ENCODE data around the gene DLL1.

DLL1 gene

DNA sequence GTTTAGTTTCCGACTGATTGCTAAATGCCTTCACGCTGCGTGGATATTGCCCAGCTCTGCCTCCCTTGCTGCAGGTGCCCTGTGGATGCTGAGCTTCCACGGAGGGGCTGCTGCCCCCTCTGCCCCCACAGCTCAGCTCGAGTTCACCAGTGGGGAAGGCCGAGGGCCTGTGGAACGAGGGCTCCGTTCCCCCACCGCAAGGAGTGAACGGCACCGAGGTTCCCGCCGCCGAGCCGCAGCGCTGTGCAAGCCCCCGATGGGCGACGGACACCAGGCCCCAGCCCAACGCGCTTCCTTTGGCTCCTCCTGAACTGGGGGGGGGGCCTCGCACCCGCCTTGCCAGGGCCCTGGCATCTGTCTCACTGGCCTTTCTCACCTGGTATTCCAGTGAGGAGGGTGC, 17.7 kb downstream of the DLL1 start:
- Histone ChIP-seq H3K9me3 (ENCODE audit: control insufficient read depth, low read length) (no peaks in the 10 kb centered on the region), H3K36me3 (ENCODE audit: control insufficient read depth, insufficient read depth, low read length) (no peaks in the 10 kb centered on the region), H3K4me1 (ENCODE audit: control insufficient read depth, insufficient read depth, low read length, poor library complexity, severe bottlenecking) (peaks cover 8% of the 10 kb centered on the region), H3K27ac (ENCODE audit: low read depth, low read length, severe bottlenecking) (no peak overlapping the region), H3K4me3 (ENCODE audit: extremely low read depth, insufficient read depth, low read length, poor library complexity, severe bottlenecking) (no peak overlapping the region)
- 90 to 95% methylated on average over 20 to 23 of the region's 23 CpGs for WGBS, 2 experiments (ENCODE audit: insufficient coverage in 2 of 2)

DNA sequence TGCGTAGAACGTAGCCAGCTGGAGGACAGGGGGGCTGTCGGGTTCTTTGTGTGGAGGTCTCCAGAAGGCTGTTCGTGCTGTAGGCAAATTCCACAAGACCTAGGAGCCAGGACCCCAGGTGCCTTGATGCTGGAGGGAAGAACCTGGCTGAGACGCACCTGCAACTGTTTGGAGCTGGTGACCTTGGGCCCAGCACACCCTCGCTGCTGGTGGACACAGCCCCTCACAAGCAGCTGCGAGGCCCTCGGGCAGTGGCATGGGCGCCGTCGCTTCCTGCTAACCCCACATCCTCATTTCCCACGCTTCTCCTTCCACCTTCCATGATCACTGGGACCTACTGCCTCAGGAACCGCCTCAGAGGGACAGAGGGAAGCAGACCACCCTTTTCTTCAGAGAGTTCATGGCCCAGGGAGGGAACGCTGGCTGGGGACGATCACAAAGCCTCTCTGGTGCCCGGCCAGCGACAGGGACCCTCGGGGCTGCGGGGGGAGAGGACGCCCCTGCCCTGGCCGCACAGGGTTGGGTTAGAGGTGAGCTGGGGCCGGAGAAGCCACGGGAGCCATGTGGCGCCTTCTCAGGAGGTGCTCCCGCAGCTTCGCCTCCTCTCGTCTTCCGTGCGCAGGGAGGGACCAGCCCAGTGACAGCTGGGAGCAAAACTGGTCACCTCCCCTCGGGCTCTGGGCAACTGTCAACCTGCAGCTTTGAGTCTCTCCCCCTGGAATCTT, 18.4 kb downstream of the DLL1 start:
- 83 to 87% methylated on average over 18 to 30 of the region's 30 CpGs for WGBS, 2 experiments (ENCODE audit: insufficient coverage in 2 of 2)
- Histone ChIP-seq H3K9me3 (ENCODE audit: control insufficient read depth, low read length) (no peaks in the 10 kb centered on the region), H3K27ac (ENCODE audit: low read depth, low read length, severe bottlenecking) (no peak overlapping the region), H3K4me3 (ENCODE audit: extremely low read depth, insufficient read depth, low read length, poor library complexity, severe bottlenecking) (no peak overlapping the region), H3K4me1 (ENCODE audit: control insufficient read depth, insufficient read depth, low read length, poor library complexity, severe bottlenecking) (peaks cover 8% of the 10 kb centered on the region), H3K36me3 (ENCODE audit: control insufficient read depth, insufficient read depth, low read length) (no peaks in the 10 kb centered on the region)

DNA sequence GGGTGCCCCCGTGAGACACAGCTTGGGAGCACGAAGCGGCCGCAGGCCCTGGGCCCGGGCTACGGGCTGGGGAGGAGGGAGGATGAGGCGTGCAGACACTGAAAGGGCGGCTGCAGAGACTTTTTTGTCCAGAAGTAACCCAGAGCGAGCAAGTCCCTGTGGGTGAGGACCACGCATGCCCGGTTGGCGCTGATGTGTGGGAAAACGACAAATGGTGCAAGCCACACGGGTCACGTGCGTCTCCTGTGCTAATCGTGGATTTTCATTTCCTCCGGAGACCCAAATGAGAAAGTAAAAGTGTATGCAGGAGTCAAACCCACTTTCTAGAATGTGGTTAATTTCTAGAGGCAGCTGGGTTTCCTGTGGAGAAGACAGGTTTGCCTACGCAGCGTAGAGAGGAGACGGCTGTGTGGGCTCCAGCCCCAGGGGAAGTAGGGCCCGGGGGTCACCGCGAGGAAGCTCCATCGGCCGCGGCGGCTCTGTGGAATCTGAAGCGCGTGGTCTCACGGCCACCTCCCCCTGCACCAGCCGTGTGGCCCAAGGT, 19.0 kb downstream of the DLL1 start:
- no peaks in the 10 kb centered on the region for H3K36me3 ChIP-seq (ENCODE audit: control insufficient read depth, insufficient read depth, low read length)
- 93 to 96% methylated on average over 30 to 31 of the region's 32 CpGs for WGBS, 2 experiments (ENCODE audit: insufficient coverage in 2 of 2)
- peaks cover 8% of the 10 kb centered on the region for H3K4me1 ChIP-seq (ENCODE audit: control insufficient read depth, insufficient read depth, low read length, poor library complexity, severe bottlenecking)

DNA sequence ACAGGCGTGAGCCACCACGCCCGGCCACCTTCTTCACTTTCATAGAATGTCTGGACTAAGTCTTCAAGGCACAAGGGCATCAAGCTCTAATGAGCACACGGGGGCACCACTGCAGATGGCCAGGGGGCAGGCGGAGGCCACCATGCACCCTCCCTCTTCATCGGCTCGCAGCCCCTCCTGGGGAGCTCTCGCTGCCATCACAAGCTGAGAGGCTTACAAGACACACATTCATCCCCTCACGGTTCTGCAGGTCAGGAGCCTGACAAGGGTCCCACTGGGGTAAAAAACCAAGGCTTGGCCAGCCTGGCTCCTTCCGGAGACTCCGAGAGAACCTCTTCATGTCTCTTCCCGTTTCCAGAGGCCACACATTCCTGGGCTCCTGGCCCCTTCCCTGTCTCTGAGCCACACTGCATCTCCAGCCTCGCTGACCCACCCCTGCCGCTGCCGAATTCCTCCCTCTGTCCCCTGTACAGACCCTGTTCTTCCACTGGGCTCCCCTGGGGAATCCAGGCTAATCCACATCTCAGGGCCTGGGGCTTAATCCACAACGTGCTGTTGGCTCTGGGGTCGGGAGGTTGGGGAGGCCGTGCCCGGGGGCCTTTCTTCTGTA, 19.8 kb downstream of the DLL1 start:
- Histone ChIP-seq H3K27ac (ENCODE audit: low read depth, low read length, severe bottlenecking) (no peak overlapping the region), H3K9me3 (ENCODE audit: control insufficient read depth, low read length) (no peaks in the 10 kb centered on the region), H3K4me3 (ENCODE audit: extremely low read depth, insufficient read depth, low read length, poor library complexity, severe bottlenecking) (no peak overlapping the region), H3K4me1 (ENCODE audit: control insufficient read depth, insufficient read depth, low read length, poor library complexity, severe bottlenecking) (peaks cover 8% of the 10 kb centered on the region), H3K36me3 (ENCODE audit: control insufficient read depth, insufficient read depth, low read length) (no peaks in the 10 kb centered on the region)
- 92% methylated on average over 12 to 15 of the region's 19 CpGs for WGBS, 2 experiments (ENCODE audit: insufficient coverage in 2 of 2)

More for the DNA sequence above, 19.0 kb downstream of the DLL1 start:
- H3K27ac ChIP-seq (ENCODE audit: low read depth, low read length, severe bottlenecking): no peak overlapping the region
- no peak overlapping the region for H3K4me3 ChIP-seq (ENCODE audit: extremely low read depth, insufficient read depth, low read length, poor library complexity, severe bottlenecking)
- H3K9me3 ChIP-seq (ENCODE audit: control insufficient read depth, low read length): no peaks in the 10 kb centered on the region

DNA sequence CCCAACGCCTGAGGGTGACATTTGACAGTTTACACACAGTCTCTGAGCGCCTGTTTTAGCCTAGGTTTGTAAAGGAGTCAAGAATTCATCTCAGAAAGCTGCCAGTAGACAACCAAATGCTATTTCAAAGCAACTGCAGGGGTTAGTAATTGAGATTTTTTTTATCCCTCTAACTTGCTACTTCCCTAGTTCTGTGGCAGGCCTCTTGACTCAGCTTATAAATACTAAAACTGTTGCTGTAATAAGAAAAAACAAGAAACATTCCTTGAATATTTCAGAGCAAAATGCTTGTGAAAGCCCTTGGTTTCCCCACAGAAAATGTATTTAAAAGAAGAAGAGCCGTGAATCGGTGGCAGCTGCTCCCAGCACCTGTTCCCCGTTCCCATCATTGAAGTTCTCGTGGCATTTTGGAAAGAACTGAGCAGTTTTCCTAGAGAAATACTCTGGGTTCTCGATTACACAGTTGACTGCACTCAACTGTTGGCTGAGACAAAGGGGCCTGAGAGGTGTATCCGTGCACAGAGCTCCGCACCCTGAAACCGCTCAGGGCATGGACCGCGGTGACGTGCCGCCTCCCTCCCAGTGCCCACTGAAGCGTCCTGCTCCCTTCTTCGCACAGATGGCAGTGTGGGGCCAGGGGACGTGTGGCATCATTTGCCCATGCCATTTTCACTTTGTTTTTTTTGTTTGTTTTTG, 20.9 kb downstream of the DLL1 start:
- no peak overlapping the region for H3K27ac ChIP-seq (ENCODE audit: low read depth, low read length, severe bottlenecking)

DNA sequence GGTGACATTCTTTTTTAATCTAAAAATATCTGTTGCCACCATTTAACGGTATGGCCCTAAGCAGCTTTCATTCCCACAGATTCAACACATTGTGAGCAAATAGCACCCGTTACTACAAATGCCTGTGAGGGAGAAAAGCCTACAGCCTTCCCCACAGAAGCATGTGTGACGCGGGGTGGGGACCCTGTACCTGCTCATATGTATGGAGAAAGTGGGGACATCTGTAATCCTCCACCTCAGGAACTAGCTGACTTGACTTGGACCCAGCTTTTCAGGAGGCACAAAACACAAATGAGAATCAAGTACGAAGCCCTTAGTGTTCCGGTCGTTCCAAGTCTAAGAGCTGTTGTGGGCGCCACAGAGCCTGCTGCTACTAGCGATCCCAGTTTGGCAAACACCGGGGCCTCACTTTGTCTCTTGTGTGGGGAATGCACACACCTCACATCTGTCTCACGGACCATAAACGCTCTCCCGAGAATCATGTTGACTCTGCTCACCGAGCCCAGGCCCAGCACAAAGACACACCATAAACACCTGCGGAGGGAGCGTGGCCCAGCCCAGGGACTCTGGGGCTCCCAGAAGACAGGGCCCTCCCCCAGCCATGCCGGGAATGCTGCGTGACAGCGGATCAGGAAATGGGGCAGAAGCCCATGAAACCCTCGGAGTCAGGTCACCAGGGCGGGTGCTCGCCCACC, 21.6 kb downstream of the DLL1 start:
- peaks cover 8% of the 10 kb centered on the region for H3K4me1 ChIP-seq (ENCODE audit: control insufficient read depth, insufficient read depth, low read length, poor library complexity, severe bottlenecking)
- 69 to 75% methylated on average over 16 to 17 of the region's 22 CpGs for WGBS, 2 experiments (ENCODE audit: insufficient coverage in 2 of 2)
- no peaks in the 10 kb centered on the region for H3K36me3 ChIP-seq (ENCODE audit: control insufficient read depth, insufficient read depth, low read length)
- H3K4me3 ChIP-seq (ENCODE audit: extremely low read depth, insufficient read depth, low read length, poor library complexity, severe bottlenecking): no peak overlapping the region
- H3K9me3 ChIP-seq (ENCODE audit: control insufficient read depth, low read length): no peaks in the 10 kb centered on the region
- no peak overlapping the region for H3K27ac ChIP-seq (ENCODE audit: low read depth, low read length, severe bottlenecking)

More for the DNA sequence above, 20.9 kb downstream of the DLL1 start:
- Histone ChIP-seq H3K9me3 (ENCODE audit: control insufficient read depth, low read length) (no peaks in the 10 kb centered on the region), H3K4me3 (ENCODE audit: extremely low read depth, insufficient read depth, low read length, poor library complexity, severe bottlenecking) (no peak overlapping the region), H3K36me3 (ENCODE audit: control insufficient read depth, insufficient read depth, low read length) (no peaks in the 10 kb centered on the region), H3K4me1 (ENCODE audit: control insufficient read depth, insufficient read depth, low read length, poor library complexity, severe bottlenecking) (peaks cover 8% of the 10 kb centered on the region)
- 82 to 92% methylated on average over 14 to 15 of the region's 17 CpGs for WGBS, 2 experiments (ENCODE audit: insufficient coverage in 2 of 2)

DNA sequence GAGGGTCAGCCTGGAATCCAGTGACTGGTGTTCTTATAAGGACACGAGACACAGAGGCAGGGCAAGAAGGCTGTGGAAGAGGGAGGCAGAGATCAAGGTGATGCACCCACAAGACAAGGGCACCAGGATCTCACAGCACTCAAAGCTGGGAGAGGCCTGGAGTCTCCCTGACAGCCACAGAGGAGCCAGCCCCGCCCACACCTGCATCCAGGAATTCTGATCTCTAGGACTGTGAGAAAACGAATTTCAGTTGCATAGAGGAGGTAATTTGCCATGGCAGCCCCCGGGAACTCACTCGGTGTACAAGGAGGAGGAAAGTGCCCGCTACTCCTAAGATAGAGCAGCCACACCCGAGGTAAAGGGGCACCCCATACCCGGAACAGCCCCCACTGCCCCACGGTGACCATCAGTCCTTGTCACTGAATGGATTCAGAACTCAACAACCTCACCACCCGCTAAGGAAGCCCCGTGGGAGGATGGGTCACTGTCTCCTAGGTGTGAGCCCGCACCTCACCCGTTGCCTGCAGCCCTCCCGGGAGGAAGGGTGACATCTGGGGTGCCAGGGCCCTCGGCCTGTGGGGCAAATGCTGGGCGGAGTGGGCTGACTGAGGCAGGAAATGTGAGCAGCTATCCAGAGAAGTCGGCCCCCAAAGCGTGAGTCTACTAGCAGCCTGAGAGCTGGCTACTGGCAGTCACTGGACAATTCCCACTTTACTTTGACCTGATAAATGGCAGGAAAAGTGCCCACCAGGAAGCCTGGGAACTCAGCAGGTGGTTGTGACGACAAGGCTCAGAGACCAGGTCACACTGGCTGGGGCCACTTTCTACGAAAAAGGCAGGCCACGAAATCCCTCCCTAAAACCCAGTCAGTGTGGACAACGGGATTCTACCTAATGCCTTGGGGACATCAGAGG, 22.4 kb downstream of the DLL1 start:
- H3K4me1 ChIP-seq (ENCODE audit: control insufficient read depth, insufficient read depth, low read length, poor library complexity, severe bottlenecking): peaks cover 8% of the 10 kb centered on the region
- H3K4me3 ChIP-seq (ENCODE audit: extremely low read depth, insufficient read depth, low read length, poor library complexity, severe bottlenecking): no peak overlapping the region
- H3K9me3 ChIP-seq (ENCODE audit: control insufficient read depth, low read length): no peaks in the 10 kb centered on the region
- 86 to 89% methylated on average over 18 to 21 of the region's 22 CpGs for WGBS, 2 experiments (ENCODE audit: insufficient coverage in 2 of 2)
- no peaks in the 10 kb centered on the region for H3K36me3 ChIP-seq (ENCODE audit: control insufficient read depth, insufficient read depth, low read length)
- no peak overlapping the region for H3K27ac ChIP-seq (ENCODE audit: low read depth, low read length, severe bottlenecking)

DNA sequence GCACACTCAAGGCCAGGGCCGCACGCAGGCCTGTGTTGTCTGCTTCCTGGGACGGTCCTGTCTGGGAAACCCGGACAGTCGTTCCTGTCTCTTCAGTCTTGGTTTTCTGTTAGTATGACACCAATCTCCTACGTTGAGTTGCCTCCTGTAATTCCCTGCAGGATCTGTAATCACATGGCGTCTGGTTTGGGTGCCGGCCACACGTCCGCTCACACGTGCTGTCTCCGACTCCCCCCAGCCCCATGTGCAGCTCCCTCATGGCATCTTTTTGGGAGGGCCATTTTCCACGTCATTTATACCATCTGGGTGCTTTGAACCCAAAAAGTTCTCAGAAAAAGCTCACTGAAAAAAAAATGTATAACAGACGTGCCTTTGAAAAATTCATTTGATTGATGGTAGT, 23.2 kb downstream of the DLL1 start:
- Histone ChIP-seq H3K36me3 (ENCODE audit: control insufficient read depth, insufficient read depth, low read length) (no peaks in the 10 kb centered on the region), H3K4me1 (ENCODE audit: control insufficient read depth, insufficient read depth, low read length, poor library complexity, severe bottlenecking) (peaks cover 8% of the 10 kb centered on the region), H3K9me3 (ENCODE audit: control insufficient read depth, low read length) (no peaks in the 10 kb centered on the region), H3K4me3 (ENCODE audit: extremely low read depth, insufficient read depth, low read length, poor library complexity, severe bottlenecking) (no peak overlapping the region), H3K27ac (ENCODE audit: low read depth, low read length, severe bottlenecking) (no peak overlapping the region)
- WGBS, 2 experiments (ENCODE audit: insufficient coverage in 2 of 2): 84 to 90% methylated on average over 14 of the region's 14 CpGs

DNA sequence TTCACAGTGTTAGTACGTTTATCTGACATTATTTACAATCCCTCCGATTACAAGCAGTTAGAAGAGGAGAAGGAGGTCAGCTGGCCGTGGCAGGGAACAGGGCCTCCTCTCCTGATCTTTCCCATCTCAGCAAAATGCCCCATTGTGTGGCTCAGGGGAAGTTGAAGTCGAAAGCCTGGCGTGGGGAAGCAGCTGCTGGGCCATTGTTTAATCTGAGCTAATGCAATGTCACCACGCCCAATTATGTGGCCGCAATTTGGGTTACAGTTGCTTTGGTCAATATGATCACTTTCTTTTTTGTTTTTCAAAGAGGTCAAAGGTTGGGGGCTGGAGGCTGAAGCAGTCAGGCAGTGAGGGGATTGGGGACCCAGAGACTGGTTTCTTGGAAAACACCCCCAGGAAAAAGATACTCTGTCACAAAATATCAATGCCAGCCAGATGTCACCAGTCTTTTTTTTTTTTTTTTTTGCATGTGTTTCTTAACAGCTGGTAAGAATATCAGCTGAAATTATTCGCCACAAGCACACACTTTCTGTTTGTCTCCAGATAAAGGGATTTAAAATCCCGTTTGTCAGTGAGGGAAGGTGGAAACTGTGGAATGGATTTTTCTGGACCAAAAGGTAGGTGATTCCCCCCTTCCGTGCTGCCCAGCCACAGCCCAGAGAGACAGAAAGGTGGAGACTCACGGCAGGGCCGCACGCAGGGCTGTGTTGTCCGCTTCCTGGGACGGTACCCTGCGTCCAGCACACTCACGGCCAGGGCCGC, 24.6 kb downstream of the DLL1 start:
- 68 to 85% methylated on average over 6 to 8 of the region's 18 CpGs for WGBS, 2 experiments (ENCODE audit: insufficient coverage in 2 of 2)
- Histone ChIP-seq H3K36me3 (ENCODE audit: control insufficient read depth, insufficient read depth, low read length) (no peaks in the 10 kb centered on the region), H3K27ac (ENCODE audit: low read depth, low read length, severe bottlenecking) (no peak overlapping the region), H3K9me3 (ENCODE audit: control insufficient read depth, low read length) (no peaks in the 10 kb centered on the region), H3K4me3 (ENCODE audit: extremely low read depth, insufficient read depth, low read length, poor library complexity, severe bottlenecking) (no peak overlapping the region), H3K4me1 (ENCODE audit: control insufficient read depth, insufficient read depth, low read length, poor library complexity, severe bottlenecking) (peaks cover 8% of the 10 kb centered on the region)
